Measurements from ENCODE around the gene TNIP2.

TNIP2 gene

GRCh38 chr4:2695346-2696060, 60.6 kb downstream of the TNIP2 start:
- no peak overlapping the region for H3K4me3 ChIP-seq (ENCODE audit: low read depth, low read length)
- H3K4me1 ChIP-seq, result no peaks in the 10 kb centered on the region
- no peak for TF ChIP-seq CTCF (IDR thresholded peaks at IDR 0.05; ENCODE audit: low read depth, low read length)
- no peak for DNase-seq
- peaks cover 89% of the 10 kb centered on the region for H3K36me3 ChIP-seq
- no peaks in the 10 kb centered on the region; the same call in 1 of the 2 replicates for H3K27me3 ChIP-seq
- no peaks in the 10 kb centered on the region for H3K9me3 ChIP-seq

DNA sequence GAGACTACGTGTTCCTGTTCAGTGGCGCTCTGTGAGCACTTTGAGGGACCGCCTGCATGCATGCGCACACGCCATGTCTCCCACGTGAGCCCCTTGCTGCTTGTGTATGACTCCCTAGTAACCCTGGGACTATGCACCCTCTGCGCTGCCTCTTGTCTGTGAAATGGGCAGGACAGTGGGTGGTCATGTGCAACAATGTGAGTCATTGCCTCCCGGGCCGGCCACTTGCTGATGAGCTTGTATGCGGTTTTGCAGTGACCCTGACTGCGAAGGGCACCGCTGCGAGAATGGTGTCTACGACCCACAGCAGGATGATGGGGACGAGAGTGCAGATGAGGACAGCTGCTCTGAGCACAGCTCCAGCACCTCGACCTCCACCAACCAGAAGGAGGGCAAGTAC, 61.4 kb downstream of the TNIP2 start:
- H3K9me3 ChIP-seq, result no peaks in the 10 kb centered on the region
- no peak overlapping the region for H3K4me3 ChIP-seq (ENCODE audit: low read depth, low read length)
- H3K4me1 ChIP-seq, result no peaks in the 10 kb centered on the region
- H3K27me3 ChIP-seq, result no peaks in the 10 kb centered on the region
- DNase-seq, result no peak
- no peak for TF ChIP-seq CTCF (IDR thresholded peaks at IDR 0.05; ENCODE audit: low read depth, low read length)
- H3K36me3 ChIP-seq, result peaks cover 88% of the 10 kb centered on the region

DNA sequence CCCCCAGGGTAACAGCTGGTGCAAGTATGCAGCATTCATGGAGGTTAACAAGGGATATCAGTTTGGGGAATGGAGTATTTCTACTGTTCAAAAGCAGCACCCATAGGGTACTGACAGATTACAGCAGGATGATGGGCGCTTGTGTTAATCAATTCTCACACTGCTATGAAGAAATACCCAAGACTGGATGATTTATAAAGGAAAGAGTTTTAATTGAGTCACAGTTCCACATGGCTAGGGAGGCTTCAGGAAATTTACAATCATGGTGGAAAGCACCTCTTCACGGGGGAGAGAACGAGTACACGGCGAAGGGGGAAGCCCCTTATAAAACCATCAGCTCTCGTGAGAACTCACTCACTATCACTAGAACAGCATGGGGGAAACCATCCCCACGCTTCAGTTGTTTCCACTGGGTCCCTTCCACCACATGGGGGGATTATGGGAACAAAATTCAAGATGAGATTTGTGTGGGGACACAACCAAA, 64.1 kb downstream of the TNIP2 start:
- H3K36me3 ChIP-seq, result peaks cover 72% of the 10 kb centered on the region

More for the DNA sequence above, 64.1 kb downstream of the TNIP2 start:
- DNase-seq, result no peak
- Histone ChIP-seq H3K4me1 (no peaks in the 10 kb centered on the region), H3K4me3 (ENCODE audit: low read depth, low read length) (no peak overlapping the region), H3K27me3 (no peaks in the 10 kb centered on the region), H3K9me3 (no peaks in the 10 kb centered on the region)
- TF ChIP-seq CTCF (IDR thresholded peaks at IDR 0.05; ENCODE audit: low read depth, low read length), result no peak

Measured in BE2C (cell line).